ENCODE measurements around the gene CRY1. TPM values are rescaled to one million over a fixed set of nuclear protein-coding genes. Genes with fewer than 3 reads are reported as not detected.
A peak's percentile ranks its signal among the peaks of the same experiment; 100 is the strongest.

The CRY1 gene
- total RNA-seq, 2 experiments from 2014 or later, result 70.7 to 77.4 TPM

DNA sequence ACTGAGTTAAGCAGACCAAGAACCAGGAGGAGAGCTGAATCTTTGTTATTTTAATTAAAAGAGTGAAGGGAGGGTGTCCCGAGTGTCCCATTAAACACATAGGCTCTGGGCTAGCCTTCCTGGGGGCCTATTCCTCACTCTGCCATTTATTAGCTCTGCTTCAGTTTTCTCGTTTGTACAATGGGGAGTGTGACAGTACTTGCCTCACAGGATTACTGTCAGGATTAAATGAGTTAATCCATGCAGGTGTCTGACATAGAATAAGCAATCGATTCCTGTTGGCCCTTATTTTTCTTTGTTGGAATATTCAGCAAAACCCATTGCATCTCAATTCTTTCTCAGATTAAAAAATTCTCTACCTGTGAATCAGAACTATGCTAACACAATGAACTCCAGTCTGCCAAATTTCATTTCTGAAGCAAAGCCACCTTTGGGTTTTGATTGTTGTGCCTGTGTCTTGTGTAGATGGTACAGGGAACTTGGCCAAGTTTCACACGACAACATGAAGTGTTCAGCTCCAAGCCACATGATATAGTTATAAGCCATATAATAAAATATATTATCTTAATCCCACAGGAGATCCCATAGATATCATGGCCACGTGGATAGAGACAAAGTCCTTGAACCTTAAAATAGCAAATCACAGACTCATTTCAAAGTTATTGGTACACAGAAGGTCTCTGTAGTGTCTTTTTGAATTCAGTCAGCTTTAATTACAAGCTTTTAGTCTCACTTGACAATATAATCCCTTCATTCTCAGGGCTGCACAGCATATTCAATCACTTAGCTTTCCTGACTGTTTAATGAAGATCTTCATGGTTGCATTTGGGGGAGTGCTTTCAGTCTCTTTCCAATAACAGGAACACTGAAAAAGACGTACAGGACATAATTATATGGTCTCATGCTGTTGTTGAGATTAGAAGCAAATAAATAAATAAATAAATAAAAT, 34.4 kb upstream of the CRY1 start:
- intact Hi-C loops (cut with DNase I, micrococcal nuclease), result loop anchor here in 1 of 2 experiments (1.0 kb wide), 1 partner anchor 480 kb away; no protein-coding TSS in a partner anchor
- H3K36me3 Mint-ChIP-seq (ENCODE audit: low read depth), result no peaks in the 10 kb centered on the region
- H3K9me3 ChIP-seq (ENCODE audit: control insufficient read depth in 1 of 2, insufficient read depth in 1 of 2, low read length in 2 of 2), result no peaks in the 10 kb centered on the region
- TF ChIP-seq, protein P1, sequence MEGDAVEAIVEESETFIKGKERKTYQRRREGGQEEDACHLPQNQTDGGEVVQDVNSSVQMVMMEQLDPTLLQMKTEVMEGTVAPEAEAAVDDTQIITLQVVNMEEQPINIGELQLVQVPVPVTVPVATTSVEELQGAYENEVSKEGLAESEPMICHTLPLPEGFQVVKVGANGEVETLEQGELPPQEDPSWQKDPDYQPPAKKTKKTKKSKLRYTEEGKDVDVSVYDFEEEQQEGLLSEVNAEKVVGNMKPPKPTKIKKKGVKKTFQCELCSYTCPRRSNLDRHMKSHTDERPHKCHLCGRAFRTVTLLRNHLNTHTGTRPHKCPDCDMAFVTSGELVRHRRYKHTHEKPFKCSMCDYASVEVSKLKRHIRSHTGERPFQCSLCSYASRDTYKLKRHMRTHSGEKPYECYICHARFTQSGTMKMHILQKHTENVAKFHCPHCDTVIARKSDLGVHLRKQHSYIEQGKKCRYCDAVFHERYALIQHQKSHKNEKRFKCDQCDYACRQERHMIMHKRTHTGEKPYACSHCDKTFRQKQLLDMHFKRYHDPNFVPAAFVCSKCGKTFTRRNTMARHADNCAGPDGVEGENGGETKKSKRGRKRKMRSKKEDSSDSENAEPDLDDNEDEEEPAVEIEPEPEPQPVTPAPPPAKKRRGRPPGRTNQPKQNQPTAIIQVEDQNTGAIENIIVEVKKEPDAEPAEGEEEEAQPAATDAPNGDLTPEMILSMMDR (IDR thresholded peaks at IDR 0.05), result no peak
- no peaks in the 10 kb centered on the region for H3K36me3 ChIP-seq (ENCODE audit: insufficient read depth, low read length)
- H3K4me3 Mint-ChIP-seq, result no peak overlapping the region
- DNase-seq, result no peak
- H3K4me3 ChIP-seq (ENCODE audit: low read length), result no peak overlapping the region
- ChIA-PET CTCF (no interaction called here), POLR2A (no interaction called here)
- no peaks in the 10 kb centered on the region for H3K4me1 Mint-ChIP-seq (ENCODE audit: low read depth)
- no peak overlapping the region for H3K27ac Mint-ChIP-seq
- H3K9me3 Mint-ChIP-seq, result no peaks in the 10 kb centered on the region
- H3K27me3 ChIP-seq (ENCODE audit: control insufficient read depth in 1 of 2, insufficient read depth in 2 of 2, low read length in 2 of 2), result no peaks in the 10 kb centered on the region
- peaks cover 2% of the 10 kb centered on the region for H3K4me1 ChIP-seq (ENCODE audit: insufficient read depth, low read length)
- H3K27ac ChIP-seq (ENCODE audit: low read depth in 1 of 2, low read length in 2 of 2), result no peak overlapping the region
- ATAC-seq (ENCODE audit: poor library complexity), result no peak
- peaks cover 14% of the 10 kb centered on the region for H3K27me3 Mint-ChIP-seq

DNA sequence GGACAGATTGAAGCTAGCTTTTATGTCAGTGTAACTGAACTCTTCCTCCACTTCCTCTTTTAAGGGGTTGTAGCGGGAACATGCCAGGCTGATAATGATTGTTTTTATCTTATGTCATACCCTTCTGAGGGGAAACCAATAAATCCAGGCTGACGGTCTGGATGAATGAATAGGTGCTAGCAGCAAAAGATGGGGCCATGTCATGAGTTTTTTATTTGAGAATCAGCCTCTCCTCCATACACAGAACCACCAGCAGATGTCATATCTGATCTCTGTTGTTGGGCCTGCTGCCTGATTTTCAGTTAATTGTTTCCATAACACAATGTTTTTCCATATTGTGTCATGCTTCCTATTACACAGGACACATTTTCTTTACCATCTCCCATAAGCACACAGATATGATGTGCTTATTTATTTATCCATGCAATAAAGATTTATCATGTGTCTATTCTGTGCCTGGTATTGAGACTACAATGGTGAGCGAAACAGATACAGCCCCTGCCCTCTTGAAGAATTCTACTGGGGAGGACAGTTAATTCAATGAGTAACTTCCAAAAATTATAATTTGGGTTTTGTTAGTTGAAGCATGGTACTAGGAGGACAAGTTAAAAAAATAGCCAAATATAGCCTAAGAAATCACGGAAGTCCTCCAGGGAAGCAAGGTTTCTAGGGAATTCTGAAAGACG, 33.6 kb upstream of the CRY1 start:
- POLR2A ChIA-PET, result no interaction called here
- H3K4me1 Mint-ChIP-seq (ENCODE audit: low read depth), result no peaks in the 10 kb centered on the region
- no peak overlapping the region for H3K4me3 Mint-ChIP-seq
- Histone ChIP-seq H3K27ac (ENCODE audit: low read depth in 1 of 2, low read length in 2 of 2) (no peak overlapping the region), H3K27me3 (ENCODE audit: control insufficient read depth in 1 of 2, insufficient read depth in 2 of 2, low read length in 2 of 2) (peaks cover 0 to 6% of the 10 kb centered on the region in 2 experiments), H3K36me3 (ENCODE audit: insufficient read depth, low read length) (no peaks in the 10 kb centered on the region), H3K4me3 (ENCODE audit: low read length) (no peak overlapping the region), H3K9me3 (ENCODE audit: control insufficient read depth in 1 of 2, insufficient read depth in 1 of 2, low read length in 2 of 2) (no peaks in the 10 kb centered on the region), H3K4me1 (ENCODE audit: insufficient read depth, low read length) (peaks cover 1% of the 10 kb centered on the region)
- H3K9me3 Mint-ChIP-seq, result no peaks in the 10 kb centered on the region
- DNase-seq (peak in 2 of 14 experiments; percentile 19 to 20), ATAC-seq (ENCODE audit: poor library complexity) (no peak)
- H3K36me3 Mint-ChIP-seq (ENCODE audit: low read depth), result no peaks in the 10 kb centered on the region
- H3K27me3 Mint-ChIP-seq, result peaks cover 22% of the 10 kb centered on the region
- intact Hi-C loops (cut with DNase I, micrococcal nuclease), result loop anchor here in 1 of 2 experiments (1.0 kb wide), 1 partner anchor 480 kb away; no protein-coding TSS in a partner anchor
- no peak overlapping the region for H3K27ac Mint-ChIP-seq
- TF ChIP-seq, protein P1 (IDR thresholded peaks at IDR 0.05), result peak; percentile 21
- CTCF ChIA-PET, result interaction anchor here (1.1 to 1.9 kb wide), 2 partner anchors 276 to 481 kb away, joined by 3 to 4 read pairs; no protein-coding TSS in a partner anchor

DNA sequence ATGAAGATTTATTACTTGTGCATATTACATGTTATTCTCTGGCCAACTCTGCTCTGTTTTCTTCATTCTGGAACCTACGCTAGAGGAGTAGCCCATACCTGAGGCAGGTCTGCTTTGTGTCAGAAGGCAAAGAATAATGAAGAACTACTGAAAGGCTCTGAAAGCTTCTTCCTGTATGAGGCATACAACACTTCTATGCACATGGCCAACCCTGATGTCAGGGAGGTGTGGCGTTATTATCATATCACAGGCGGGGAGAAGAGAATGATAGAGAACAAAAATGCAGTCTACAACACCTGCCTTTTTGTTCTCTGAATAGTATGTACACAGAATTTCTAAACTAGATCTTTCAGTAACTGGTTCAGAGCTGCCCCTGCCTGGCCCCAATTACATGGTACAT, 32.5 kb upstream of the CRY1 start:
- POLR2A ChIA-PET, result no interaction called here
- intact Hi-C loops (cut with DNase I, micrococcal nuclease), result no loop called here

More for the DNA sequence above, 32.5 kb upstream of the CRY1 start:
- H3K9me3 Mint-ChIP-seq, result no peaks in the 10 kb centered on the region
- H3K4me1 Mint-ChIP-seq (ENCODE audit: low read depth), result no peaks in the 10 kb centered on the region
- no peak overlapping the region for H3K4me3 Mint-ChIP-seq
- H3K9me3 ChIP-seq (ENCODE audit: control insufficient read depth in 1 of 2, insufficient read depth in 1 of 2, low read length in 2 of 2), result no peaks in the 10 kb centered on the region
- peaks cover 0 to 11% of the 10 kb centered on the region in 2 experiments for H3K27me3 ChIP-seq (ENCODE audit: control insufficient read depth in 1 of 2, insufficient read depth in 2 of 2, low read length in 2 of 2)
- H3K36me3 Mint-ChIP-seq (ENCODE audit: low read depth), result no peaks in the 10 kb centered on the region
- TF ChIP-seq, protein P1 (IDR thresholded peaks at IDR 0.05), result no peak
- DNase-seq (no peak), ATAC-seq (ENCODE audit: poor library complexity) (no peak)
- H3K36me3 ChIP-seq (ENCODE audit: insufficient read depth, low read length), result no peaks in the 10 kb centered on the region
- no peak overlapping the region for H3K27ac Mint-ChIP-seq
- no peak overlapping the region for H3K4me3 ChIP-seq (ENCODE audit: low read length)
- CTCF ChIA-PET, result interaction anchor here (1.1 to 1.9 kb wide), 2 partner anchors 277 to 482 kb away, joined by 3 to 4 read pairs; no protein-coding TSS in a partner anchor
- H3K27me3 Mint-ChIP-seq, result peaks cover 31% of the 10 kb centered on the region
- H3K4me1 ChIP-seq (ENCODE audit: insufficient read depth, low read length), result no peaks in the 10 kb centered on the region
- H3K27ac ChIP-seq (ENCODE audit: low read depth in 1 of 2, low read length in 2 of 2), result no peak overlapping the region

Data from CD4-positive, alpha-beta T cell (primary cell).